Effector CD4-positive, alpha-beta T cell (primary cell): ENCODE measurements around the gene CNPY1.

Experiments
- DNase-seq: peaks from one replicate; pipeline ENCODE4 v3.0.0-alpha.2; 2020

The CNPY1 gene

GRCh38 chr7:155463114-155463811, 83.1 kb downstream of the CNPY1 start:
- no peak for DNase-seq

DNA sequence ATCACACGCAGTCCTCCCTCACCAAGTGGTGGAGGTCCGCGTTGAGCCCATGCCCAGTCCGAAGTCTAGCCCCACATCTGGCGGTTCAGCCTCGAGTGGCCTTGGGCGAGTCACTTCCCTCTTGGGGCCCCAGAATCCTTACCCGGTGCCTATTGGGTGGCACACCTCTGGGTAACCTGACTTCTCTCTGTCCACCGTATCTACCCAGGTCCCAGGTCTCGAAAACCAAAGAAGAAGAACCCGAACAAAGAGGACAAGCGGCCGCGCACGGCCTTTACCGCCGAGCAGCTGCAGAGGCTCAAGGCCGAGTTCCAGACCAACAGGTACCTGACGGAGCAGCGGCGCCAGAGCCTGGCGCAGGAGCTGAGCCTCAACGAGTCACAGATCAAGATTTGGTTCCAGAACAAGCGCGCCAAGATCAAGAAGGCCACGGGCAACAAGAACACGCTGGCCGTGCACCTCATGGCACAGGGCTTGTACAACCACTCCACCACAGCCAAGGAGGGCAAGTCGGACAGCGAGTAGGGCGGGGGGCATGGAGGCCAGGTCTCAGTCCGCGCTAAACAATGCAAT, 84.1 kb downstream of the CNPY1 start:
- DNase-seq: no peak

- no peak for DNase-seq
Observed at GRCh38 chr7:155461631-155462030, 84.7 kb downstream of the CNPY1 start.

GRCh38 chr7:155460926-155461613, 85.3 kb downstream of the CNPY1 start:
- no peak for DNase-seq

DNA sequence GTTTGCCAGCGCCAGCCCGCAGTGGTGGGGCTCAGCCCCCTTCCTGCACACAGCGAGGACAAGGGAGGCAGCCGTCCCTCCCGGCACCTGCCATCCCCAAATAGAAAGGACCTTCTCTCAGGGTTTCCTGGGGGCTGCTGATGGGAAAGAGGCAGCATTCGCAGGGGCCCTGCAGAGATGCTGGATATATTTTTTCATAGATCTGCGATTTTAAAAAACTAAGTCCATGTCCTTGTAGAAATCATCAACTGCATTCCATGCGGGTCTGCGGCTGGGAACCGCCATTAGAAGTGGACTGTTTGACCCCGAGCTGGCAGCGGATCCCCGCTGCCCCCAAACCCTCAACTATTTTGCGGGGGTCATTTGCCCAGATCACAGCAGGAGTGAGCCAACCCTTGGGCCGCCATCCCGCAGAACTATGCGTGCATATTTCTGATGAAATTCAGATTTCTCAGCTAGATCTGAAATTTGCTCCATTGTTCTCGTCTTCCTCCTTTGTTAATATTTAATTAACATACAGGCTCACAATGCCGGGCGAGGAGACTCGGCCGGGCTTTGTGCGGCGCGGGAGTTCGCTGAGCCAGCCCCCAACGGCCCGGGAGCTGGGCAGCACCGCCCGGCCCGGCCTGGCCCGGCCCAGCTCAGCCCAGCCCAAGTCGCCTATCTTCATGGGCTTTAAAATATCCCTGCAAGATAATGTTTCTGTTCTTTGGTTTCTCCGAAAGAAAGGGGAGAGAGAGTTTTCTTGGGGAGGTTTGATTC, 86.5 kb downstream of the CNPY1 start:
- no peak for DNase-seq

- no peak for DNase-seq
Observed at GRCh38 chr7:155458878-155459699, 87.3 kb downstream of the CNPY1 start.

- no peak for DNase-seq
Observed at GRCh38 chr7:155458111-155458877, 88.1 kb downstream of the CNPY1 start, which contains the start of gene EN2. EN2 (plus strand) TSS chr7:155458129; CDS start chr7:155458378, 249 bp downstream.

GRCh38 chr7:155457544-155458110, 88.7 kb downstream of the CNPY1 start:
- no peak for DNase-seq

GRCh38 chr7:155456738-155457543, 89.4 kb downstream of the CNPY1 start:
- DNase-seq: no peak

- no peak for DNase-seq
Observed at GRCh38 chr7:155455776-155456737, 90.3 kb downstream of the CNPY1 start.

GRCh38 chr7:155455132-155455693, 91.1 kb downstream of the CNPY1 start:
- no peak for DNase-seq

DNA sequence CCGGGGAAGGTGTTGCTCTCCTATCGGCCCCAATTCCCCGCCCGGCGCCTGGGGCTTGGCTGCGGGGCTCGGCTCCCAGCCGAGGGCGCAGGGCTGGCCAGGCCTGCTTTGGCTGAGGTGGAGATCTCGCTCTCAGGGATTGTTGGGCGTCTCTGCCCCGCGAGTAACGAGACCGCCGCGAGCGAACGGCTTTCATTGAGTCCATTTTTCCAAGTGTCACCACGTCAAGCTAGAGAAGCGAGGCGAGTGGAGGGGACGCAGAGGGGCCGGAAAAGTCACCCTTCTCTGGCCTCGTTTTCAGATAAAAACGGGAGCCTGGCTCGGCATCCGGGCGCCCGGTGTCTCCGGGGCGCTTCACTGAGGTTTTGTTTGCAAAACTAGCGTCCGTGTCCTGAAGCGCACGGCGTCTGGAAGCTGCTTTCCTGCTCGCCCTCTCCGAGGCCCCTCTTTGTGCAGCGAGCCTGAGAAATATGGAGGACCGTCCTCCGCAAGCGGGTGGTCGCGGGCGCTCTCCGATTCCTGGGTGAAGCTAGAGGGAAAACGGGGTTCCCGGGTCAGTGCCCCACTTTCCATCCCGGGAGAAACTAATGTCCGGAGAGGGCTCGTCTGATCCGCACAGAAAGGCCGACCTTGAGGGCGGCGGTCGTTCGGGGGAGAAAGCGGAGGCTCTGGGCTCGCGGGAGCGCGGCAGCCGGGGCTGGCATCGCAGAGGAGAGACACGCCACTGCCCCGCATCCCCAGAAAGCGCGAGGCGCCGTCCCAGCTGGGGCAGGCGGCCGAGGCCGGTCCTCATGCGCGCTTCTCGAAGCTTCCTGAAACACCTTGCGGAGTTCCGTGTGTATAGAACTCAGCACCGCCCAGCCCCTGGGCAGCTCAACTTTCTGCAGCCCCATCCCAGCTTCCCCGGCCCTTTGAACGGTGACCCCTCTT, 91.9 kb downstream of the CNPY1 start:
- DNase-seq: no peak

DNA sequence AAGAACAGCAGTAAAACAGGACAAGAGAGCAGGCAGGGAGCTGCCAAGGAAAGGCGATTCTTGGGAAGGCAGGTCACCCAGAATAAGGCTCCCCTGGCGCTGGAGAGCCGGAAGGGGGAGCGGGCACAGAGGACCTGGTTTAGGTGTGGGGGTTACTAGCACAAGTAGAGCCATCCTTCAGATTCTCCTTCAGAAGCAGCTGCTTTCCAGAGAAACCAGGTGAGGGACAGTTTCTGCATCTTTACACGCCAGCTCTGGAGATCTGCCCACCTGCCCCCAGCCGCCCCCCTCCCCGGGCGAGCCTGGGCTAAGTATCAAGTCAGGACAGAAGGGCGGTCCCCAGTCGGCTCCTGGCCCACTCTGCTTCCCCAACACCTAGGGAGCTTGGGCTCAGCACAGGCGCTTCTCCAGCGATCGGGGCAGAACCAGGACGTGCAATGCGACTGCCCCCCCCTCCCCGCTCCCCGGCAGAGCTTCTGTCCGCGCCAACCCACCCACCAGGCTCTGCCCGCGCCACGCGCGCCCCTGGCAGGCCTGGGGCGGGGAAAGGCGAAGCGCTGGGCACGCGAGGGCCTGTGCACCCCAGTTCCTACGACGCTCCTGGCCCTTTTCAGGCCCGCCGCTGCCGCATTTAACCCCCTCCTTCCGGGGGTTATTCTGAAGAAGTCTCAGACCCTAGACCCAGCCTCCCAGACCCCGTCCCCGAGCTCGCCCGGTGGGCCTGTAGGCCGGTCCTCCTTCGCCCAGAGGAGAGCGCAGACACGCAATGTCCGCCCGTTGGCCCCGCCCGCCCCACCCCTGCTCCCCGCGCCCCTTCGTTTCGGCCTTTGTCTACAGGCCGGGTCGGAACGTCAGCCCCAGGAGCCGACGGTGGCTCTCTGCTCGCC, 92.8 kb downstream of the CNPY1 start:
- DNase-seq: no peak

- DNase-seq: no peak
Observed at GRCh38 chr7:155452505-155453295, 93.7 kb downstream of the CNPY1 start.

GRCh38 chr7:155451840-155452239, 94.5 kb downstream of the CNPY1 start:
- DNase-seq: no peak
